Erythroblast (primary cell): Measurements from ENCODE around the gene STAT5B.

Source experiments
- GATA1 ChIP-seq: IDR thresholded peaks from 2 replicates; pipeline ENCODE4 v1.6.1; 2011; ENCODE audit warnings: low read depth, mild to moderate bottlenecking, control low read depth, low read length, moderate library complexity
- POLR2A ChIP-seq: IDR thresholded peaks from 2 replicates; pipeline ENCODE4 v1.6.1; 2011; ENCODE audit warnings: mild to moderate bottlenecking, low read length

DNA sequence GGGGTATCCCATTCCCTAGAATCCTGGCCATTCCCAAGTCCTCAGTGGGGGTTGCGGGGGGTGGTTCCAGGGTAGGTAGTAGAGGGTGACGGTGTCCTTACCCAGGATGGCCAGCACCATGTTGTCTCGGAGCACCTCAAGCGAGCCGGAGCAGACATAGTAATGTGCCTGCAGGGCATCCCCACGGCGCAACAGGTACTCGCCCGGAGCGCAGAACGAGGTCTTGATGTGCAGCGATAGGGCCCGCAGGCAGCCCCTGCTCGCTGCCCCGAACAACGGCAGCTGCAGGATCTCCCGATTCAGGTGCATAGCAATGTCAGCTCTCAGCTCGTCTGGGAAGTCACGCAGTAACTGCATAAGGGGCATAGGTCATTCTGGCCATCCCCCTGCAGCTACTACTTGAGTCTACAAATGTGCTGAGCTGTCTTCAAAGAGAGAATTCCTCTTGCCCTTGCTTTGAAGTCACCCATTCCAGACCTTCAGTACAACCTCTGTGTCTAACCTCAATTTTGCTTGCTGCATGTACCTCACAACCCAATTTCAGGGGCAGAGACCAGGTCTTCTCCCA, 109.9 kb downstream of the STAT5B start:
- TF ChIP-seq POLR2A (no peak), GATA1 (no peak)
